ENCODE results near the gene ADAMTSL5. TPM values are rescaled to one million over a fixed set of nuclear protein-coding genes. Genes with fewer than 3 reads are reported as not detected.

ADAMTSL5 gene
- total and polyA plus RNA-seq, 9 of the 15 experiments (the other 6 are each of a cell fraction or from before 2014, with no cell fraction given), result 1.0 to 11.6 (median 4.1) TPM

- TF ChIP-seq LEF1 (IDR thresholded peaks at IDR 0.05), result no peak
- no peak for TF ChIP-seq SFPQ (IDR thresholded peaks at IDR 0.05; ENCODE audit: low read depth, low read length)
- TF ChIP-seq CREM (IDR thresholded peaks at IDR 0.05; ENCODE audit: low read depth), result peak; percentile 96
- TF ChIP-seq ARID2 (IDR thresholded peaks at IDR 0.05), result no peak
- 0 out of 4 replicates have a peak, but pooled peaks of 1 of the 2 experiments have one; percentile 52 for TF ChIP-seq KDM4B (IDR thresholded peaks at IDR 0.05; ENCODE audit: borderline replicate concordance in 2 of 2, low read depth in 1 of 2)
- TF ChIP-seq ETV1 (tag; conservative IDR thresholded peaks at IDR 0.05; ENCODE audit: low read depth), result 0 out of 2 replicates have a peak, but pooled peaks have one; percentile 27
- TF ChIP-seq NCOR1 (IDR thresholded peaks at IDR 0.05), result no peak
- no peak for TF ChIP-seq ZNF324 (CRISPR knock-in tag; IDR thresholded peaks at IDR 0.05)
- no peak for TF ChIP-seq PBX2 (CRISPR knock-in tag; IDR thresholded peaks at IDR 0.05; ENCODE audit: low read depth)
- TF ChIP-seq PBX2 (tag; conservative IDR thresholded peaks at IDR 0.05; ENCODE audit: low read depth), result no peak; the same call in 1 of the 2 replicates
- no peak for TF ChIP-seq FOSL1 (tag; conservative IDR thresholded peaks at IDR 0.05)
- no peak for TF ChIP-seq FOXA1 (IDR thresholded peaks at IDR 0.05; ENCODE audit: borderline replicate concordance)
- no peak for TF ChIP-seq IFI16 (CRISPR knock-in tag; IDR thresholded peaks at IDR 0.05)
- no peak; the same call in 1 of the 2 replicates for TF ChIP-seq ELF4 (CRISPR knock-in tag; IDR thresholded peaks at IDR 0.05)
- no peak for TF ChIP-seq HNRNPH1 (optimal IDR thresholded peaks at IDR 0.05; ENCODE audit: low read depth, low read length)
- TF ChIP-seq HMG20A (CRISPR knock-in tag; conservative IDR thresholded peaks at IDR 0.05), result no peak
- no peak for TF ChIP-seq DIDO1 (tag; IDR thresholded peaks at IDR 0.05; ENCODE audit: low read depth)
- no peak for TF ChIP-seq ZBTB17 (CRISPR knock-in tag; IDR thresholded peaks at IDR 0.05)
- TF ChIP-seq CBX3 (IDR thresholded peaks at IDR 0.05; ENCODE audit: borderline replicate concordance in 1 of 2, low read length in 2 of 2), result peak in 1 of 2 experiments; percentile 72; a peak in 1 of 3 replicates
- no peak for TF ChIP-seq U2AF2 (optimal IDR thresholded peaks at IDR 0.05; ENCODE audit: low read depth, low read length)
- TF ChIP-seq SMAD3 (CRISPR knock-in tag; conservative IDR thresholded peaks at IDR 0.05), result no peak
- TF ChIP-seq ZSCAN32 (CRISPR knock-in tag; IDR thresholded peaks at IDR 0.05), result no peak
- TF ChIP-seq PCBP1 (IDR thresholded peaks at IDR 0.05; ENCODE audit: low read depth, low read length, poor library complexity, severe bottlenecking), result no peak
- peak; percentile 98 for TF ChIP-seq FOS (IDR thresholded peaks at IDR 0.05; ENCODE audit: extremely low read depth, insufficient read length)
- TF ChIP-seq NCOA2 (IDR thresholded peaks at IDR 0.05; ENCODE audit: partially characterized antibody in 2 of 2), result no peak
- TF ChIP-seq DNMT1 (IDR thresholded peaks at IDR 0.05), result no peak
Measured at GRCh38 chr19:1507763-1508506, 4.9 kb downstream of the ADAMTSL5 start (continued).
